ENCODE data around the gene FAM241A.

DNA sequence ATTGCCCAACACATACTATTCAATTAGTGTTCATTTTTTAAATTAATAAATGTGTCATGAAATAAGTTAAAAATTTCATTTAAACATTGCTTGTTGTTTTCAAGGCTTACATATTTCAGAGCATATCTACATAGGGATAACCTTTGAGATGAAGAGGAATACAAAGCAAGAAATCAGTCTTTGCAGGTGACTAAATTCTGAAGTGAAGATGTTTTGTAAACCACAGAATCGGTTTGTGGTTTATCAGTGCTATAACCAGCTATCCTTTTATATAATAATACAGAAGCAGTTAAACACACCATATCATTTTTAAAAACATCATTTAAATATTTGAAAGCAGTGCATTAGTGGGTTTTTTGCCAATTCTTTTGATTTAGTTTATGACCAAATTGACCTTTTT, 26.9 kb downstream of the FAM241A start:
- TF ChIP-seq, protein P1, sequence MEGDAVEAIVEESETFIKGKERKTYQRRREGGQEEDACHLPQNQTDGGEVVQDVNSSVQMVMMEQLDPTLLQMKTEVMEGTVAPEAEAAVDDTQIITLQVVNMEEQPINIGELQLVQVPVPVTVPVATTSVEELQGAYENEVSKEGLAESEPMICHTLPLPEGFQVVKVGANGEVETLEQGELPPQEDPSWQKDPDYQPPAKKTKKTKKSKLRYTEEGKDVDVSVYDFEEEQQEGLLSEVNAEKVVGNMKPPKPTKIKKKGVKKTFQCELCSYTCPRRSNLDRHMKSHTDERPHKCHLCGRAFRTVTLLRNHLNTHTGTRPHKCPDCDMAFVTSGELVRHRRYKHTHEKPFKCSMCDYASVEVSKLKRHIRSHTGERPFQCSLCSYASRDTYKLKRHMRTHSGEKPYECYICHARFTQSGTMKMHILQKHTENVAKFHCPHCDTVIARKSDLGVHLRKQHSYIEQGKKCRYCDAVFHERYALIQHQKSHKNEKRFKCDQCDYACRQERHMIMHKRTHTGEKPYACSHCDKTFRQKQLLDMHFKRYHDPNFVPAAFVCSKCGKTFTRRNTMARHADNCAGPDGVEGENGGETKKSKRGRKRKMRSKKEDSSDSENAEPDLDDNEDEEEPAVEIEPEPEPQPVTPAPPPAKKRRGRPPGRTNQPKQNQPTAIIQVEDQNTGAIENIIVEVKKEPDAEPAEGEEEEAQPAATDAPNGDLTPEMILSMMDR (IDR thresholded peaks at IDR 0.05; ENCODE audit: insufficient read depth, low read length) = no peak
- TF ChIP-seq POLR2AphosphoS5 (IDR thresholded peaks at IDR 0.05; ENCODE audit: low read depth) (no peak), REST (IDR thresholded peaks at IDR 0.05; ENCODE audit: insufficient replicate concordance, low read depth) (no peak), GABPA (IDR thresholded peaks at IDR 0.05; ENCODE audit: low read depth) (no peak), SPI1 (IDR thresholded peaks at IDR 0.05; ENCODE audit: borderline replicate concordance, low read depth) (no peak)
